ENCODE results near the gene CMC2.

DNA sequence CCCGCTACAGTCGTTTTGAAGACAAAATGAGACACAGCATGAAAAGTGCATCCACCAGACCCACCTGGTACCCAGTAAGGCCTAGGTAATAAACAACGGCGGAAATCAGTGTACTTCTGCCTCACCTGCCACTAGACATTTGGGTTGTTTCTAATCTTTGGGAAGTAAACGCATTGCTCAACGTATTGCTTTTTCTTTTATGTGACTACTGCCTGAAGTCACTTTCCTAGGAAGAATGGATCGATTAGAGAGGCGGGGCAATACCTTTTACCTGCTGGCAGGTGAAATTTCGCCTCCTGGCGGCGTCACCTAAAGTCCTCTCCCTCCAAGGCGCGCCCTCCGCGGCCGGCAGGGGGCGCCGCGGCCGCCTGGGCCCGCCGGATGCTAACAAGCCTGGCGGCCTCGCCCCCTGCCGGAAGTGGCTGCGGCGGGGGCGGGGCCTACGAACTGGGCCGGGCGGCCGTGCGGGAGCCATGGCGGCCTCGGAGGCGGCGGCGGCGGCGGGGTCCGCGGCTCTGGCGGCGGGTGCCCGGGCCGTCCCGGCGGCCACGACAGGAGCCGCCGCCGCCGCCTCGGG, 28.8 kb upstream of the CMC2 start, which contains the start of gene ATMIN:
- no peak for TF ChIP-seq POLR2AphosphoS5 (IDR thresholded peaks at IDR 0.05; ENCODE audit: borderline replicate concordance, low read depth, low read length)
- no peak for TF ChIP-seq EZH2 (IDR thresholded peaks at IDR 0.05)
